Osteoblast (primary cell): ENCODE measurements around the gene SHLD1. TPM values are rescaled to one million over a fixed set of nuclear protein-coding genes. Genes with fewer than 3 reads are reported as not detected.
"Not testable (repeated sequence)": the region's sequence is repeated elsewhere in the genome, so short reads cannot be mapped to it uniquely, and the experiment has no call there.

Source experiments
- DNase-seq: peaks from one replicate; pipeline ENCODE4 v3.0.0; 2011; ENCODE audit warnings: low spot score, mixed read lengths; ENCODE audit not compliant: insufficient read length; ENCODE audit errors: missing footprints
- H2AFZ ChIP-seq: 2 replicates; pipeline ENCODE4 v1.6.0; 2011; ENCODE audit warnings: mild to moderate bottlenecking, low read length
- H3K27ac ChIP-seq: 2 replicates; pipeline ENCODE4 v1.5.1; 2011; ENCODE audit warnings: mild to moderate bottlenecking, low read depth, low read length, moderate library complexity
- H3K27me3 ChIP-seq: 2 replicates; pipeline ENCODE4 v1.6.0; 2012; ENCODE audit warnings: mild to moderate bottlenecking, control low read depth, inconsistent platforms, low read length, moderate library complexity; ENCODE audit not compliant: insufficient read depth
- H3K36me3 ChIP-seq: 2 replicates; pipeline ENCODE4 v1.5.1; 2011; ENCODE audit warnings: mild to moderate bottlenecking, low read length, control low read depth, moderate library complexity; ENCODE audit not compliant: insufficient read depth
- H3K4me1 ChIP-seq: 2 replicates; pipeline ENCODE4 v1.5.1; 2011; ENCODE audit warnings: mild to moderate bottlenecking, low read length, control low read depth, moderate library complexity; ENCODE audit not compliant: insufficient read depth
- H3K4me2 ChIP-seq: 2 replicates; pipeline ENCODE4 v1.6.0; 2011; ENCODE audit warnings: mild to moderate bottlenecking, low read length; ENCODE audit not compliant: insufficient read depth
- H3K4me3 ChIP-seq: fragments of 200-600 bp; sonication (generic); 3 replicates; pipeline ENCODE4 v1.5.1; 2012; ENCODE audit warnings: mild to moderate bottlenecking, low read length, inconsistent platforms; ENCODE audit not compliant: insufficient read depth
- H3K79me2 ChIP-seq: 2 replicates; pipeline ENCODE4 v1.6.0; 2012; ENCODE audit warnings: mild to moderate bottlenecking, low read length, control low read depth, inconsistent platforms; ENCODE audit not compliant: insufficient read depth
- H3K9me3 ChIP-seq: 2 replicates; pipeline ENCODE4 v1.5.1; 2011; ENCODE audit warnings: low read depth, low read length, control low read depth
- H4K20me1 ChIP-seq: 2 replicates; pipeline ENCODE4 v1.6.0; 2012; ENCODE audit warnings: mild to moderate bottlenecking, low read length, control low read depth; ENCODE audit not compliant: insufficient read depth
- total RNA-seq: library from RNA; depleted of rRNA; stranded (reverse); fragments of >200 nt; gene quantifications from 2 replicates; pipeline ENCODE4 v1.2.3, GENCODE V29; 2012
- TF ChIP-seq, protein P1 (sequence below): IDR thresholded peaks from 2 replicates; pipeline ENCODE4 v1.5.1; 2011; ENCODE audit warnings: mild to moderate bottlenecking, low read depth, low read length, moderate library complexity; ENCODE audit errors: extremely low read depth

Gene SHLD1
- total RNA-seq, 1 donor, result 1.4 TPM

DNA sequence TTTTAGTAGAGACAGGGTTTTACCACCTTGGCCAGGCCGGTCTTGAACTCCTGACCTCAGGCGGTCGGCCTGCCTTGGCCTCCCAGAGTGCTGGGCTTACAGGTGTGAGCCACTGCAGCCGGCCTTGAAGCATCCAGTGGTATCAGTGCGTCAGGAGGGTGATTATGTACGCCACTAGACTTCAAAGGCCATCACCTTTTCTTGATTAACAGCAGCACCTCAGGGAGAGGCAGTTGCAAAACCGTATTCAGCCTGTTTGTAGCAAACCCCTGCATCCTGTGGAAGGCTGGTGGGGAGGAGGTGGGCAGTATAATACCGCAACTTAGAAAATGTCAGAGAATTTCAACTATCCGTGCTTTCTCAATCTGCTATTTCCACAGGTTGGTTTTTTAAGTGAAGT is 27.3 kb upstream of the SHLD1 start:
- peaks cover 25% of the 10 kb centered on the region for H3K4me1 ChIP-seq
- TF ChIP-seq, protein P1, sequence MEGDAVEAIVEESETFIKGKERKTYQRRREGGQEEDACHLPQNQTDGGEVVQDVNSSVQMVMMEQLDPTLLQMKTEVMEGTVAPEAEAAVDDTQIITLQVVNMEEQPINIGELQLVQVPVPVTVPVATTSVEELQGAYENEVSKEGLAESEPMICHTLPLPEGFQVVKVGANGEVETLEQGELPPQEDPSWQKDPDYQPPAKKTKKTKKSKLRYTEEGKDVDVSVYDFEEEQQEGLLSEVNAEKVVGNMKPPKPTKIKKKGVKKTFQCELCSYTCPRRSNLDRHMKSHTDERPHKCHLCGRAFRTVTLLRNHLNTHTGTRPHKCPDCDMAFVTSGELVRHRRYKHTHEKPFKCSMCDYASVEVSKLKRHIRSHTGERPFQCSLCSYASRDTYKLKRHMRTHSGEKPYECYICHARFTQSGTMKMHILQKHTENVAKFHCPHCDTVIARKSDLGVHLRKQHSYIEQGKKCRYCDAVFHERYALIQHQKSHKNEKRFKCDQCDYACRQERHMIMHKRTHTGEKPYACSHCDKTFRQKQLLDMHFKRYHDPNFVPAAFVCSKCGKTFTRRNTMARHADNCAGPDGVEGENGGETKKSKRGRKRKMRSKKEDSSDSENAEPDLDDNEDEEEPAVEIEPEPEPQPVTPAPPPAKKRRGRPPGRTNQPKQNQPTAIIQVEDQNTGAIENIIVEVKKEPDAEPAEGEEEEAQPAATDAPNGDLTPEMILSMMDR, result no peak
- no peak overlapping the region for H3K27ac ChIP-seq
- H3K27me3 ChIP-seq, result no peaks in the 10 kb centered on the region
- no peak overlapping the region for H3K4me3 ChIP-seq
- no peaks in the 10 kb centered on the region for H3K36me3 ChIP-seq
- H3K9me3 ChIP-seq, result peaks cover 2% of the 10 kb centered on the region
- no peak for DNase-seq
- no peaks in the 10 kb centered on the region for H4K20me1 ChIP-seq
- H2AFZ ChIP-seq, result no peak overlapping the region
- no peak overlapping the region for H3K4me2 ChIP-seq
- H3K79me2 ChIP-seq, result no peaks in the 10 kb centered on the region

GRCh38 chr20:5725183-5725463 is 25.1 kb upstream of the SHLD1 start:
- DNase-seq, H3K27ac ChIP-seq, H2AFZ ChIP-seq, H3K4me3 ChIP-seq, H3K4me2 ChIP-seq, H3K36me3 ChIP-seq, H4K20me1 ChIP-seq, H3K79me2 ChIP-seq, H3K9me3 ChIP-seq, H3K27me3 ChIP-seq: not testable (repeated sequence)
- peaks cover 21% of the 10 kb centered on the region for H3K4me1 ChIP-seq

- H3K27me3 ChIP-seq, result peaks cover 11% of the 10 kb centered on the region
These were observed 23.1 kb upstream of the SHLD1 start for GRCh38 chr20:5727018-5727515.

GRCh38 chr20:5729348-5729747 is 20.9 kb upstream of the SHLD1 start:
- Histone ChIP-seq H3K9me3 (peaks cover 2% of the 10 kb centered on the region), H3K27ac (no peak overlapping the region), H3K4me2 (no peak overlapping the region), H3K4me3 (no peak overlapping the region), H2AFZ (no peak overlapping the region), H3K4me1 (peaks cover 12% of the 10 kb centered on the region), H3K79me2 (no peaks in the 10 kb centered on the region), H3K27me3 (peaks cover 11% of the 10 kb centered on the region), H4K20me1 (no peaks in the 10 kb centered on the region), H3K36me3 (no peaks in the 10 kb centered on the region)
- DNase-seq, result no peak
- TF ChIP-seq, protein P1, result no peak

More at GRCh38 chr20:5727018-5727515, 23.1 kb upstream of the SHLD1 start:
- DNase-seq, result no peak
- H3K4me3 ChIP-seq, result no peak overlapping the region
- no peak overlapping the region for H3K4me2 ChIP-seq
- peaks cover 13% of the 10 kb centered on the region for H3K4me1 ChIP-seq
- peaks cover 2% of the 10 kb centered on the region for H3K9me3 ChIP-seq
- H3K79me2 ChIP-seq, result no peaks in the 10 kb centered on the region
- TF ChIP-seq, protein P1, result no peak
- H4K20me1 ChIP-seq, result no peaks in the 10 kb centered on the region
- no peak overlapping the region for H2AFZ ChIP-seq
- no peak overlapping the region for H3K27ac ChIP-seq
- H3K36me3 ChIP-seq, result no peaks in the 10 kb centered on the region
